Esophagus mucosa (tissue), 1 donor: ENCODE results near the gene MITF. TPM values are rescaled to one million over a fixed set of nuclear protein-coding genes. Genes with fewer than 3 reads are reported as not detected.

Experiments used
- ATAC-seq: fragments of 200-7000 bp; cut with Tn5 transposase; one replicate; pipeline ENCODE4 v1.9.1; 2020
- total RNA-seq: library from RNA; stranded (reverse); gene quantifications from one replicate; pipeline ENCODE4 v1.2.4, GENCODE V29; 2023
- donor health status: DM: yes; HTN: yes; CAD: no.

Gene MITF
- total RNA-seq, 1 donor from 2014 or later, result 2.1 TPM

- no peak for ATAC-seq
Measured at GRCh38 chr3:69729147-69729919, 9.9 kb upstream of the MITF start.

GRCh38 chr3:69731080-69731479, 8.2 kb upstream of the MITF start:
- no peak for ATAC-seq

GRCh38 chr3:69735893-69736292, 3.4 kb upstream of the MITF start:
- no peak for ATAC-seq

GRCh38 chr3:69737392-69737791, 1.9 kb upstream of the MITF start:
- no peak for ATAC-seq

GRCh38 chr3:69738315-69738714, 949 bp upstream of the MITF start:
- ATAC-seq, result no peak

GRCh38 chr3:69738859-69739203, 433 bp upstream of the MITF start:
- ATAC-seq, result no peak

DNA sequence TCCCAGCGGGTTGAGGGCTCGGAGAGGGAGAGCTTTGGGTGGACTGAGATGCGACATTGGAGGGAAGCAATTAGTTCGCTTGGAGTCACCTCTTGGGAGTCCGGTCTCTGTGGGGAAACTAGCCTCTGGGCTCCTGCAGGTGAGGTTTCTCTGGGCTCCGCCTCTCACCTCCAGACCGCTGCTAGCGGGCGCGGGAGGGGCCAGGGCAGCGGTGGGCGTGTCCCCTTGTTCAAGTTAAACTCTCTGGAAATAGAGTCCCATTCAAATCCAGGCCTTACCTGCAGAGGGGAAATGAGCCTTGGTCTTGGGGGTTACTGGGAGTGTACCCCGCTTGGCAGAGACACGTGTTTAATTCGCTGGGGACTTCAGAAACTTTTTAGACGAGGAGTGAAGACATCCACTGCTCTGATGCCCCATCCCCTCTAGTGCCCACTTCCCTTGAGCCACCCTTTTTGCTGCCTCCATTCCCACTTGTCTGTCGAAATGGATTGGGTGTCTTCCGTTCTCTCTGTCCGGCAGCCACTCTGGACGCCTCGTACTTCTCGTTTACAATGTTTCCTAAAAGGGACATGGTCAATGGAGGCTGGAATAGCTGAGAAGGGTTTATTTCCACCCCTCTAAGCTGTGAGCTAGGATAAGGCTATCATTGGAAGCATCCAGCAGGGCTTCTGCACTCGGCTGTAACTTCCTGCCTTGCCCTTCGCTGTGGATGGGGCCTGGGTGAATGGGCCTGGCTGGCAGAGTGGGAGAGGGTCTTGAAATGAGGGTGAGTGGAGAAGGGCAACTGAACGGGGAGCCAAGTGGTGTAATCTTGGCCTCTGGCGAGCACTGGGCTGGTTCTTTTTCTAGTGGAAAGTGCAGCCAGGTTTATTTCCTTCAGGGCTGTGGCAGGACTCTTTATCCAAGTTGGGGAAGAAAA, 1.1 kb downstream of the MITF start:
- peak; percentile 25 for ATAC-seq

GRCh38 chr3:69741032-69741767, 1.9 kb downstream of the MITF start:
- no peak for ATAC-seq

- ATAC-seq, result no peak
Measured at GRCh38 chr3:69742391-69742790, 3.1 kb downstream of the MITF start.

GRCh38 chr3:69743975-69744906, 5.0 kb downstream of the MITF start:
- peak; percentile 48 for ATAC-seq

GRCh38 chr3:69745505-69745904, 6.2 kb downstream of the MITF start:
- ATAC-seq, result no peak

GRCh38 chr3:69746119-69746518, 6.9 kb downstream of the MITF start:
- no peak for ATAC-seq

GRCh38 chr3:69747511-69748258, 8.4 kb downstream of the MITF start:
- ATAC-seq, result no peak

DNA sequence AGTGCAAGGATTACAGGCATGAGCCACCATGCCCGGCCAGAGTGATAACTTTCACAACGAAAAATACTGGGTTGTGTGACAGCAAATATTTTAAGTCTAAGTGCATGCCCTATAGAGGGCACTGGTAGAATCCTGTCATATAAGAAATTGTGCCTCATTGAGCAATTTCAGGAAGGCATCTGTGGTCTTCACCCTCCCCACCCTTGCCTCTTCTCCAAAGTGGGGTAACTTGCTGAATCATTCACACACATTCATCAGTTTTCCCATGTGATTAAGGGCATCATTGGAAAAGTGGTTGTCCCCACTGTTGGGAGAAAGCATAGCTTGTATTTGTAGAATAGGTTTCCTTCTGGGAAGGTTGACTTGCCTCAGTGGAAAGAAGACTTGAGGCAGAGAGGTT, 9.2 kb downstream of the MITF start:
- ATAC-seq, result no peak

DNA sequence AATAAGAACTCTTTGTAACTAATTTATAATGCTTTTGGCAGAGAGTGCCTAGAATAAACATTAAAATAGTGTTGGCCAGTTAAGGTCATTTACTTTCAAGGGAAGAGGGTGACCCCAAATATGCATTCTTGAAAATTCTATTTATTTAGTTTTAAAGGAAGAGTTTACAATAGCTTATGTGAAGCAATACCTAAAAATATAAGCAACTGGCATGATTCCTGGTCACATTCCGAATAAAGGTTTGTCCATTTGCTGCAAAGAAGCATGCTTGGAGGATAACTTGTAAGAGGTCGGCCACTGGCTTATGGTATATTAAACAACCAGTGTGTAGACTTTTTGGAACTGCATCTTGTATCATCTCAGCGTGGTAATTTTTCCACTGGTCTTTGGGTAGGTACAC, 10.2 kb downstream of the MITF start:
- ATAC-seq, result no peak

- ATAC-seq, result no peak
Measured at GRCh38 chr3:69750549-69750948, 11.3 kb downstream of the MITF start.

DNA sequence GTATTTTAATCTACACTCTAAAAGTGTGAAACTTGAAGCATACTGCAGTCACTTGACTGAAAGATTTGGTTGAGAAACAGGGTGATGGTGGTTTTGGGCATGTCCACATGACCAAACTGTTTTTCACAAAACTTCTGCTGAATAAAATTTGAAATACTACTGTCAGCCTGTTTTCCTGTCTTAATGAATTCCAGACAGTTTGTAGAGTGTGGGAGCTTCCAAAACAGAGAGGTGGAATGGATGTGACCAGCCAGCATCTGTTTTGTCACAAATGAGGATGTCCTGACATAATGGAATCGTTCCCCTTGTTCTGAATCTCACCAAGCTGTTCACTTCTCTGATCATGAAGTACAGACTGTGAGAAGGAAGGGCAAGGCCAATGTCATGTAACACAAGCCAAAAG, 11.8 kb downstream of the MITF start:
- no peak for ATAC-seq

- no peak for ATAC-seq
Measured at GRCh38 chr3:69752241-69752640, 13.0 kb downstream of the MITF start.

GRCh38 chr3:69753179-69753775, 14.0 kb downstream of the MITF start:
- ATAC-seq, result no peak

DNA sequence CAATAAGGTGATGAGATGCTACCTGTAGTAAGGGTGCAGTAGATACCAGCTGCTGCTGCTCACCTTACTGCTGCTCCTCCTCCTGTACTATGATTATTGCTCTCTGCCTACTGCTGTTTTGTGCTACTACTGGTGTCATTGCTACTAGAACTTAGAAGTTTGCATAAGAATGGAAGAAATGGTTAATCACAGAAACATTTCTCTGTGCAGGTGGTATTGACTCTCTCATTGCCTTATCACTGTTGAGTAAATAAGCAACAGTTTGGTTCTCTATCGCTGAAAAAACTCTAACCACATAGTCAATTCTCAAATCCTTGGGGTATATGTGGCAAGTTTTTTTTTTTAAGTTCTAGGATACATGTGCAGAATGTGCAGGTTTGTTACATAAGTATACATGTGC, 16.5 kb downstream of the MITF start:
- no peak for ATAC-seq
